DOHH2 (cell line): ENCODE measurements around the gene VAMP4.

Experiments
- H3F3A ChIP-seq: fragments of 200-600 bp; sonication (generic), shearing (Covaris generic); 2 replicates; pipeline ENCODE4 v1.6.0; 2016; ENCODE audit warnings: antibody characterized with exemption, mild to moderate bottlenecking; ENCODE audit not compliant: control insufficient read depth, insufficient read depth
- H3K27ac ChIP-seq: fragments of 200-600 bp; sonication (generic); 2 replicates; pipeline ENCODE4 v1.5.1; 2014; ENCODE audit warnings: low read depth, mild to moderate bottlenecking, low read length, moderate library complexity
- H3K27me3 ChIP-seq: fragments of 200-600 bp; sonication (generic); 2 replicates; pipeline ENCODE4 v1.6.1; 2014; ENCODE audit warnings: mild to moderate bottlenecking, low read length, mixed read lengths; ENCODE audit not compliant: control insufficient read depth
- H3K36me3 ChIP-seq: fragments of 200-600 bp; sonication (generic); 2 replicates; pipeline ENCODE4 v1.6.1; 2014; ENCODE audit warnings: mild to moderate bottlenecking, low read length, moderate library complexity, mixed read lengths; ENCODE audit not compliant: control insufficient read depth
- H3K4me1 ChIP-seq: fragments of 200-600 bp; sonication (generic); 2 replicates; pipeline ENCODE4 v1.6.1; 2014; ENCODE audit warnings: mild to moderate bottlenecking, low read length, mixed read lengths; ENCODE audit not compliant: control insufficient read depth
- H3K4me2 ChIP-seq: fragments of 200-600 bp; sonication (generic); 2 replicates; pipeline ENCODE4 v1.6.0; 2014; ENCODE audit warnings: mild to moderate bottlenecking, low read length, moderate library complexity
- H3K4me3 ChIP-seq: fragments of 200-600 bp; sonication (generic); 2 replicates; pipeline ENCODE4 v1.5.1; 2014; ENCODE audit warnings: mild to moderate bottlenecking, low read length, mixed read lengths
- H3K79me2 ChIP-seq: fragments of 200-600 bp; sonication (generic); 2 replicates; pipeline ENCODE4 v1.6.1; 2014; ENCODE audit warnings: mild to moderate bottlenecking, low read length, mixed read lengths; ENCODE audit not compliant: control insufficient read depth
- H3K9me2 ChIP-seq: fragments of 200-600 bp; sonication (generic); replicated peaks from 2 replicates; pipeline ENCODE4 v1.6.1; 2014; ENCODE audit warnings: mild to moderate bottlenecking, low read length, mixed read lengths; ENCODE audit not compliant: control insufficient read depth
- H3K9me3 ChIP-seq: fragments of 200-600 bp; sonication (generic); 2 replicates; pipeline ENCODE4 v1.6.1; 2014; ENCODE audit warnings: antibody characterized with exemption, low read length, mixed read lengths; ENCODE audit not compliant: control insufficient read depth, insufficient read depth
- H4K20me1 ChIP-seq: fragments of 200-600 bp; sonication (generic); 2 replicates; pipeline ENCODE4 v1.6.0; 2014; ENCODE audit warnings: low read depth, mild to moderate bottlenecking, antibody characterized with exemption, low read length, moderate library complexity; ENCODE audit not compliant: control insufficient read depth, insufficient read depth
- CTCF ChIP-seq: fragments of 200-600 bp; sonication (generic); IDR thresholded peaks from one replicate; pipeline ENCODE4 v1.5.1; 2014; ENCODE audit warnings: antibody characterized with exemption, mild to moderate bottlenecking, low read depth, low read length; ENCODE audit not compliant: poor library complexity, severe bottlenecking
- EZH2phosphoT487 ChIP-seq: fragments of 200-600 bp; sonication (generic); IDR thresholded peaks from 2 replicates; pipeline ENCODE4 v1.6.1; 2017; ENCODE audit warnings: borderline replicate concordance, mild to moderate bottlenecking, antibody characterized with exemption, low read length, moderate library complexity, mixed read lengths

The VAMP4 gene

GRCh38 chr1:171740356-171740863 lies 1.5 kb downstream of the VAMP4 start:
- no peaks in the 10 kb centered on the region for H3K27me3 ChIP-seq
- peak overlapping the region; percentile 91 for H3K4me3 ChIP-seq
- TF ChIP-seq EZH2phosphoT487, result no peak
- TF ChIP-seq CTCF, result no peak
- no peaks in the 10 kb centered on the region for H4K20me1 ChIP-seq
- H3F3A ChIP-seq, result peaks cover 2% of the 10 kb centered on the region; the same call in 1 of the 2 replicates
- peaks cover 21% of the 10 kb centered on the region; the same call in 1 of the 2 replicates for H3K36me3 ChIP-seq
- no peak overlapping the region for H3K27ac ChIP-seq
- peak overlapping the region; percentile 66 for H3K4me2 ChIP-seq
- peaks cover 24% of the 10 kb centered on the region for H3K79me2 ChIP-seq
- H3K9me2 ChIP-seq, result no peaks in the 10 kb centered on the region
- H3K4me1 ChIP-seq, result peaks cover 32% of the 10 kb centered on the region
- H3K9me3 ChIP-seq, result no peaks in the 10 kb centered on the region

GRCh38 chr1:171739656-171740055 lies 2.2 kb downstream of the VAMP4 start:
- Histone ChIP-seq H3F3A (peaks cover 2% of the 10 kb centered on the region; the same call in 1 of the 2 replicates), H4K20me1 (no peaks in the 10 kb centered on the region), H3K9me3 (no peaks in the 10 kb centered on the region), H3K9me2 (no peaks in the 10 kb centered on the region), H3K27ac (no peak overlapping the region), H3K4me1 (peaks cover 32% of the 10 kb centered on the region), H3K27me3 (no peaks in the 10 kb centered on the region), H3K4me2 (no peak overlapping the region), H3K79me2 (peaks cover 24% of the 10 kb centered on the region), H3K4me3 (no peak overlapping the region), H3K36me3 (peaks cover 21% of the 10 kb centered on the region; the same call in 1 of the 2 replicates)
- TF ChIP-seq EZH2phosphoT487 (no peak), CTCF (no peak)

GRCh38 chr1:171738911-171739310 lies 3.0 kb downstream of the VAMP4 start:
- Histone ChIP-seq H3K4me1 (peaks cover 31% of the 10 kb centered on the region), H3K9me2 (no peaks in the 10 kb centered on the region), H3K27me3 (no peaks in the 10 kb centered on the region), H3K4me3 (no peak overlapping the region), H3K9me3 (no peaks in the 10 kb centered on the region), H3K27ac (no peak overlapping the region), H3K36me3 (peaks cover 21% of the 10 kb centered on the region; the same call in 1 of the 2 replicates), H3K79me2 (peaks cover 24% of the 10 kb centered on the region), H3K4me2 (no peak overlapping the region), H3F3A (peaks cover 2% of the 10 kb centered on the region; the same call in 1 of the 2 replicates), H4K20me1 (no peaks in the 10 kb centered on the region)
- TF ChIP-seq CTCF, result no peak
- TF ChIP-seq EZH2phosphoT487, result no peak
